Measurements from ENCODE around the gene C20orf204. TPM values are rescaled to one million over a fixed set of nuclear protein-coding genes. Genes with fewer than 3 reads are reported as not detected.

C20orf204 gene
- total and polyA plus RNA-seq, 2 of the 8 experiments (the other 6 are each of a cell fraction or from before 2014, with no cell fraction given) = 0.39 to 0.52 TPM

- no peak overlapping the region for H3K4me3 ChIP-seq (ENCODE audit: extremely low read depth in 1 of 4, insufficient read depth in 2 of 4, low read depth in 3 of 4, low read length in 4 of 4)
- no peaks in the 10 kb centered on the region for H3K27me3 ChIP-seq (replicated peaks in 1 of 4; ENCODE audit: control insufficient read depth in 3 of 4, extremely low read depth in 1 of 4, insufficient read depth in 3 of 4, low read length in 3 of 4)
- H3K36me3 ChIP-seq (ENCODE audit: control insufficient read depth in 2 of 4, insufficient read depth in 4 of 4, low read length in 3 of 4) = peaks cover 0 to 8% (median 3%) of the 10 kb centered on the region in 4 experiments; a peak in 3 of 8 replicates
- no peak overlapping the region for H2BK5ac ChIP-seq (ENCODE audit: low read depth, low read length)
- 93% methylated on average over 26 of the region's 28 CpGs; no CpG with 5 or more reads in 1 of the 2 experiments for WGBS, 2 experiments (ENCODE audit: extremely low coverage in 1 of 2, insufficient coverage in 1 of 2, insufficient read length in 1 of 2, insufficient replicate concordance in 2 of 2, low coverage in 1 of 2, low lambda C conversion rate in 2 of 2, missing lambda C conversion rate in 1 of 2)
- H2BK20ac ChIP-seq (ENCODE audit: low read length) = no peak overlapping the region
- H3K4me2 ChIP-seq (ENCODE audit: insufficient read depth in 1 of 2, low read depth in 2 of 2, low read length in 2 of 2) = no peak overlapping the region
- H2BK120ac ChIP-seq (replicated peaks; ENCODE audit: low read depth, low read length) = no peak overlapping the region
- FAIRE-seq (no peak), DNase-seq (ENCODE audit: low read depth in 1 of 2, low spot score in 2 of 2) (no peak)
- no peak overlapping the region for H3K4ac ChIP-seq (replicated peaks; ENCODE audit: insufficient read length, low read depth, low read length)
- peaks cover 0 to 8% of the 10 kb centered on the region in 2 experiments for H4K20me1 ChIP-seq (replicated peaks in 1 of 2; ENCODE audit: control insufficient read depth in 1 of 2, insufficient read depth in 2 of 2, low read length in 2 of 2)
- no peak overlapping the region for H2BK15ac ChIP-seq (ENCODE audit: low read length)
- no peak overlapping the region for H2AK5ac ChIP-seq (ENCODE audit: low read depth, low read length)
- H3K56ac ChIP-seq (replicated peaks; ENCODE audit: insufficient read length, low read depth, low read length) = no peak overlapping the region
- no peaks in the 10 kb centered on the region for H3K9me3 ChIP-seq (ENCODE audit: insufficient read depth in 2 of 2, low read depth in 1 of 2, low read length in 1 of 2)
- no peak overlapping the region for H3K18ac ChIP-seq (ENCODE audit: extremely low read depth, low read length)
- H3K79me2 ChIP-seq (ENCODE audit: control insufficient read depth in 1 of 2, insufficient read depth in 2 of 2, low read length in 2 of 2) = no peaks in the 10 kb centered on the region
- no peak overlapping the region for H4K91ac ChIP-seq (replicated peaks; ENCODE audit: insufficient read length, low read length)
- H3K14ac ChIP-seq (ENCODE audit: insufficient read length) = no peak overlapping the region
- H4K5ac ChIP-seq (ENCODE audit: insufficient read length, low read depth, low read length) = no peak overlapping the region
- H3K79me1 ChIP-seq (ENCODE audit: low read depth, low read length) = 0 out of 2 replicates have a peak, but pooled peaks cover 3% of the 10 kb centered on the region
- H2BK12ac ChIP-seq (ENCODE audit: low read depth, low read length) = 0 out of 2 replicates have a peak overlapping the region, but pooled peaks have one; percentile 3
- TF ChIP-seq YY1 (IDR thresholded peaks at IDR 0.05; ENCODE audit: low read depth, low read length) (no peak), RBBP5 (IDR thresholded peaks at IDR 0.05; ENCODE audit: borderline replicate concordance, low read depth, low read length) (no peak), SAP30 (IDR thresholded peaks at IDR 0.05; ENCODE audit: insufficient read depth, insufficient replicate concordance, low read length) (no peak), CEBPB (IDR thresholded peaks at IDR 0.05; ENCODE audit: low read depth, low read length) (no peak), CREB1 (IDR thresholded peaks at IDR 0.05) (no peak), NANOG (IDR thresholded peaks at IDR 0.05; ENCODE audit: insufficient read depth, low read depth, low read length, poor library complexity, severe bottlenecking) (no peak), TAF7 (optimal IDR thresholded peaks at IDR 0.05; ENCODE audit: borderline replicate concordance, low read depth, low read length) (no peak), CBX8 (IDR thresholded peaks at IDR 0.05; ENCODE audit: borderline replicate concordance, low read depth, low read length) (no peak), BACH1 (IDR thresholded peaks at IDR 0.05; ENCODE audit: low read length) (no peak), TEAD4 (IDR thresholded peaks at IDR 0.05; ENCODE audit: low read depth, low read length) (no peak)
- H2AFZ ChIP-seq (ENCODE audit: low read length) = no peak overlapping the region
- H3K9ac ChIP-seq (replicated peaks in 1 of 4; ENCODE audit: extremely low read depth in 1 of 4, low read depth in 3 of 4, low read length in 3 of 4) = no peak overlapping the region
- no peak overlapping the region for H4K8ac ChIP-seq (ENCODE audit: extremely low read depth, insufficient read depth, low read length)
- ChIA-PET POLR2A (ENCODE audit: partially characterized antibody) (interaction anchor here (1.0 to 1.6 kb wide), 3 partner anchors 9 to 38 kb away, joined by 3 to 5 read pairs (median 4); no protein-coding TSS in a partner anchor), CTCF (ENCODE audit: partially characterized antibody) (interaction anchor here (0.6 to 0.9 kb wide), 3 partner anchors 20 to 137 kb away, joined by 3 to 5 read pairs (median 3); no protein-coding TSS in a partner anchor)
- no peak overlapping the region for H3K23ac ChIP-seq (ENCODE audit: insufficient read length)
- peaks cover 4% of the 10 kb centered on the region; the same call in 1 of the 2 replicates for H3K23me2 ChIP-seq (ENCODE audit: low read depth, low read length)
- H3K4me1 ChIP-seq (replicated peaks in 1 of 4; ENCODE audit: control insufficient read depth in 3 of 4, insufficient read depth in 4 of 4, low read length in 3 of 4) = peaks cover 0 to 17% (median 8%) of the 10 kb centered on the region in 4 experiments; a peak in 4 of 7 replicates
- no peak overlapping the region for H3K27ac ChIP-seq (ENCODE audit: low read depth, low read length)
Observed at GRCh38 chr20:64074184-64074789, 38.3 kb downstream of the C20orf204 start.
